Transverse colon (tissue), 4 donors: ENCODE measurements around the gene APH1A.

Experiments used
- POLR2AphosphoS5 ChIP-seq, 3 donors: sonication (generic); formaldehyde crosslinking; IDR thresholded peaks; one replicate each; pipeline ENCODE4 v1.6.1; 2016; ENCODE audit warnings: antibody characterized with exemption in 3 of 3
- TF ChIP-seq, protein P1 (sequence below), 5 experiments: fragments of 200-600 bp in 3 of 5; fragments of 450-650 bp in 2 of 5; sonication (generic) in 3 of 5; IDR thresholded peaks; 1 replicate in 2 of 5; 2 replicates in 3 of 5; pipeline ENCODE4 v1.5.1; 2016 to 2017; ENCODE audit warnings: antibody characterized with exemption in 5 of 5, inconsistent platforms in 3 of 5, mild to moderate bottlenecking in 2 of 5, moderate library complexity in 1 of 5

DNA sequence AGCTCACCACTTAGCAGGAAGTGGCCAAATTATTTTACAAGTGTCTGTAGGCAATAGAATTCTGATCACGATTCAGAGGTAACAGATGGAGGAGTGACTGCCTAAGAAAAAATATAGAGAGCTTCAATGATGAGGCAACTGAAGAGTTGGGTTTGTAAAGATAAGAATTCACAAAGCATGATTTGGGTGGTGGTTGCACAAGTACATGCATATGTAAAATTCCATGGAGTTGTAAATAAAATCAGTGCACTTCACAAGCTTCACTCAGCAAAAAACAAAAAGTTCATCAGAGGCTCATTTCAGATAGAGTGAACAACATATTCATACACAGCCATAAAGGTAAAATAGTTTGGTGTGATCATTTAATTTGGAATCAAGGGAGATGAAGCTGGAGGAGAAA is 43.8 kb downstream of the APH1A start:
- TF ChIP-seq, protein P1, sequence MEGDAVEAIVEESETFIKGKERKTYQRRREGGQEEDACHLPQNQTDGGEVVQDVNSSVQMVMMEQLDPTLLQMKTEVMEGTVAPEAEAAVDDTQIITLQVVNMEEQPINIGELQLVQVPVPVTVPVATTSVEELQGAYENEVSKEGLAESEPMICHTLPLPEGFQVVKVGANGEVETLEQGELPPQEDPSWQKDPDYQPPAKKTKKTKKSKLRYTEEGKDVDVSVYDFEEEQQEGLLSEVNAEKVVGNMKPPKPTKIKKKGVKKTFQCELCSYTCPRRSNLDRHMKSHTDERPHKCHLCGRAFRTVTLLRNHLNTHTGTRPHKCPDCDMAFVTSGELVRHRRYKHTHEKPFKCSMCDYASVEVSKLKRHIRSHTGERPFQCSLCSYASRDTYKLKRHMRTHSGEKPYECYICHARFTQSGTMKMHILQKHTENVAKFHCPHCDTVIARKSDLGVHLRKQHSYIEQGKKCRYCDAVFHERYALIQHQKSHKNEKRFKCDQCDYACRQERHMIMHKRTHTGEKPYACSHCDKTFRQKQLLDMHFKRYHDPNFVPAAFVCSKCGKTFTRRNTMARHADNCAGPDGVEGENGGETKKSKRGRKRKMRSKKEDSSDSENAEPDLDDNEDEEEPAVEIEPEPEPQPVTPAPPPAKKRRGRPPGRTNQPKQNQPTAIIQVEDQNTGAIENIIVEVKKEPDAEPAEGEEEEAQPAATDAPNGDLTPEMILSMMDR (IDR thresholded peaks at IDR 0.05), result no peak
- no peak for TF ChIP-seq POLR2AphosphoS5 (IDR thresholded peaks at IDR 0.05)
